Thyroid gland (tissue), 4 donors: ENCODE measurements around the gene DICER1.

Experiments used
- CTCF ChIP-seq, 6 experiments: fragments of 200-600 bp in 3 of 6; fragments of 450-650 bp in 3 of 6; sonication (generic) in 3 of 6; IDR thresholded peaks; one replicate each; pipeline ENCODE4 v1.5.1; 2016 to 2019; ENCODE audit warnings: antibody characterized with exemption in 6 of 6, mild to moderate bottlenecking in 2 of 6, inconsistent platforms in 1 of 6, moderate library complexity in 1 of 6
- POLR2A ChIP-seq, 2 donors: fragments of 450-650 bp; IDR thresholded peaks; one replicate each; pipeline ENCODE4 v1.6.1; 2017; ENCODE audit warnings: antibody characterized with exemption in 2 of 2, mild to moderate bottlenecking in 2 of 2, moderate library complexity in 1 of 2

GRCh38 chr14:95059126-95059525 lies 98.2 kb downstream of the DICER1 start:
- TF ChIP-seq POLR2A (IDR thresholded peaks at IDR 0.05): no peak
- no peak for TF ChIP-seq CTCF (IDR thresholded peaks at IDR 0.05)
